OCI-LY3 (cell line): ENCODE measurements around the gene MAB21L3.

Experiments used
- CTCF ChIP-seq: fragments of 200-600, 300-600 bp; sonication (generic); IDR thresholded peaks from 2 replicates; pipeline ENCODE4 v1.5.1; 2014; ENCODE audit warnings: antibody characterized with exemption, low read length, low read depth
- EZH2phosphoT487 ChIP-seq: fragments of 200-600 bp; shearing (Covaris generic); IDR thresholded peaks from 2 replicates; pipeline ENCODE4 v1.6.1; 2018; ENCODE audit warnings: antibody characterized with exemption, mixed run types, low read depth

- no peak for TF ChIP-seq CTCF
- no peak for TF ChIP-seq EZH2phosphoT487
Measured at GRCh38 chr1:116152950-116153691, 41.9 kb downstream of the MAB21L3 start.
